ENCODE measurements around the gene CITED2.

CITED2 gene

DNA sequence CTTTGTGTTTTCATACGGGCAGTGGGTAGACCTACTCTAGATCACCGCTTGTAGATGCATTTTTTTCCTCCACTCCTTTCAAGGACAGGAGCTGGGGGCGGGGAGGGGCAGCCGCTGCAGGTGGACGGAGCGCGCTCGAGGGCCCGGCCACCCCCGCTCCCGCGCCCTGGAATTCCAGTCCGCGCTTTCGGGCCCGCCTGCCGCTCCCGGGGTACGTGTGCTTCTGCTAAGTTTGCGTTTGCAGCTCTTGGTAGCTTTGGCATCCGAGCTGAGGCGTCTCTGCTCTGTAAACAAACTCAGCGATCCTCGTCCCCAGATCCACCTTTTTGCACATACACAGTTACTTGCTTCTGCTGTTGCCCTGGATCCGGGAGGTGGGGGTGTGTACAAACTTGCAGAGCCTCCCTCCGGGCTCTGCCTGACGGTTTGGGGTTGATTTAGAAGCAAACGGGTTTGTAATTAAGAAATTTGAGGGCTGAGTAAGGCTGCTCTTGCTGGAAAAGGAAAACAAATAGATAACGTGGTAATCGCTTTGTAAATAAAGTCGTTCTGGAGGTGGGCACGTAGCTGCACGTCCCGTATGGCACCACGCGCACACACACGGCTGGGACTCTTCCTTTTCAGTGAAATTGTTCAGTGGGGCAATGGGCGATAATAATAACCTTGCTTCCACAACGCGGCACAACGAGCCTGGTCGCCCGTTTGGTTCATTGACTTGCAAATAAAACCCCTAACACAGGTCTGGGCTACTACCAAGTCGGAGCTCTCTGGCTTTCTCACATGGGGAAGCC is 973 bp upstream of the CITED2 start (continued):
- TF ChIP-seq HOXC10 (CRISPR knock-in tag; IDR thresholded peaks at IDR 0.05) (0 out of 2 replicates have a peak, but pooled peaks have one; percentile 69), KLF8 (tag by site-specific recombination; IDR thresholded peaks at IDR 0.05) (peak; percentile 89), ZNF146 (tag by site-specific recombination; IDR thresholded peaks at IDR 0.05) (no peak), ZBTB1 (tag by site-specific recombination; IDR thresholded peaks at IDR 0.05) (no peak), ZNF292 (tag by site-specific recombination; IDR thresholded peaks at IDR 0.05; ENCODE audit: borderline replicate concordance, low read depth) (no peak), ZNF514 (tag by site-specific recombination; IDR thresholded peaks at IDR 0.05) (no peak), OSR2 (tag by site-specific recombination; IDR thresholded peaks at IDR 0.05) (peak; percentile 98), GFI1B (tag by site-specific recombination; IDR thresholded peaks at IDR 0.05) (no peak), TRIM28 (IDR thresholded peaks at IDR 0.05; ENCODE audit: borderline replicate concordance, low read length) (no peak; the same call in 1 of the 2 replicates), ZNF776 (tag by site-specific recombination; IDR thresholded peaks at IDR 0.05; ENCODE audit: borderline replicate concordance) (no peak), ZNF707 (tag by site-specific recombination; IDR thresholded peaks at IDR 0.05) (no peak), GLIS1 (tag by site-specific recombination; IDR thresholded peaks at IDR 0.05) (0 out of 2 replicates have a peak, but pooled peaks have one; percentile 20), ZNF10 (tag by site-specific recombination; IDR thresholded peaks at IDR 0.05) (no peak; the same call in 1 of the 2 replicates), ZNF660 (tag by site-specific recombination; IDR thresholded peaks at IDR 0.05) (peak; percentile 96), KLF7 (tag by site-specific recombination; IDR thresholded peaks at IDR 0.05; ENCODE audit: borderline replicate concordance) (peak; percentile 72; the same call in 1 of the 2 replicates), ZNF426 (tag by site-specific recombination; IDR thresholded peaks at IDR 0.05) (no peak), ZNF548 (tag by site-specific recombination; IDR thresholded peaks at IDR 0.05) (no peak), ZNF530 (tag by site-specific recombination; IDR thresholded peaks at IDR 0.05; ENCODE audit: low read depth) (no peak), HOXD13 (CRISPR knock-in tag; IDR thresholded peaks at IDR 0.05; ENCODE audit: borderline replicate concordance) (0 out of 2 replicates have a peak, but pooled peaks have one; percentile 52), ZNF549 (tag by site-specific recombination; IDR thresholded peaks at IDR 0.05) (no peak), ZNF354C (tag by site-specific recombination; IDR thresholded peaks at IDR 0.05; ENCODE audit: borderline replicate concordance, low read depth) (no peak), ZNF366 (tag by site-specific recombination; conservative IDR thresholded peaks at IDR 0.05) (peak; percentile 77)
- TF ChIP-seq, protein P1, sequence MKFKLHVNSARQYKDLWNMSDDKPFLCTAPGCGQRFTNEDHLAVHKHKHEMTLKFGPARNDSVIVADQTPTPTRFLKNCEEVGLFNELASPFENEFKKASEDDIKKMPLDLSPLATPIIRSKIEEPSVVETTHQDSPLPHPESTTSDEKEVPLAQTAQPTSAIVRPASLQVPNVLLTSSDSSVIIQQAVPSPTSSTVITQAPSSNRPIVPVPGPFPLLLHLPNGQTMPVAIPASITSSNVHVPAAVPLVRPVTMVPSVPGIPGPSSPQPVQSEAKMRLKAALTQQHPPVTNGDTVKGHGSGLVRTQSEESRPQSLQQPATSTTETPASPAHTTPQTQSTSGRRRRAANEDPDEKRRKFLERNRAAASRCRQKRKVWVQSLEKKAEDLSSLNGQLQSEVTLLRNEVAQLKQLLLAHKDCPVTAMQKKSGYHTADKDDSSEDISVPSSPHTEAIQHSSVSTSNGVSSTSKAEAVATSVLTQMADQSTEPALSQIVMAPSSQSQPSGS (tag by site-specific recombination; IDR thresholded peaks at IDR 0.05; ENCODE audit: low read depth) = no peak
- TF ChIP-seq, protein P2, sequence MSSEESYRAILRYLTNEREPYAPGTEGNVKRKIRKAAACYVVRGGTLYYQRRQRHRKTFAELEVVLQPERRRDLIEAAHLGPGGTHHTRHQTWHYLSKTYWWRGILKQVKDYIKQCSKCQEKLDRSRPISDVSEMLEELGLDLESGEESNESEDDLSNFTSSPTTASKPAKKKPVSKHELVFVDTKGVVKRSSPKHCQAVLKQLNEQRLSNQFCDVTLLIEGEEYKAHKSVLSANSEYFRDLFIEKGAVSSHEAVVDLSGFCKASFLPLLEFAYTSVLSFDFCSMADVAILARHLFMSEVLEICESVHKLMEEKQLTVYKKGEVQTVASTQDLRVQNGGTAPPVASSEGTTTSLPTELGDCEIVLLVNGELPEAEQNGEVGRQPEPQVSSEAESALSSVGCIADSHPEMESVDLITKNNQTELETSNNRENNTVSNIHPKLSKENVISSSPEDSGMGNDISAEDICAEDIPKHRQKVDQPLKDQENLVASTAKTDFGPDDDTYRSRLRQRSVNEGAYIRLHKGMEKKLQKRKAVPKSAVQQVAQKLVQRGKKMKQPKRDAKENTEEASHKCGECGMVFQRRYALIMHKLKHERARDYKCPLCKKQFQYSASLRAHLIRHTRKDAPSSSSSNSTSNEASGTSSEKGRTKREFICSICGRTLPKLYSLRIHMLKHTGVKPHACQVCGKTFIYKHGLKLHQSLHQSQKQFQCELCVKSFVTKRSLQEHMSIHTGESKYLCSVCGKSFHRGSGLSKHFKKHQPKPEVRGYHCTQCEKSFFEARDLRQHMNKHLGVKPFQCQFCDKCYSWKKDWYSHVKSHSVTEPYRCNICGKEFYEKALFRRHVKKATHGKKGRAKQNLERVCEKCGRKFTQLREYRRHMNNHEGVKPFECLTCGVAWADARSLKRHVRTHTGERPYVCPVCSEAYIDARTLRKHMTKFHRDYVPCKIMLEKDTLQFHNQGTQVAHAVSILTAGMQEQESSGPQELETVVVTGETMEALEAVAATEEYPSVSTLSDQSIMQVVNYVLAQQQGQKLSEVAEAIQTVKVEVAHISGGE (tag by site-specific recombination; conservative IDR thresholded peaks at IDR 0.05; ENCODE audit: low read depth) = 0 out of 2 replicates have a peak, but pooled peaks have one; percentile 24
- TF ChIP-seq, protein P3, sequence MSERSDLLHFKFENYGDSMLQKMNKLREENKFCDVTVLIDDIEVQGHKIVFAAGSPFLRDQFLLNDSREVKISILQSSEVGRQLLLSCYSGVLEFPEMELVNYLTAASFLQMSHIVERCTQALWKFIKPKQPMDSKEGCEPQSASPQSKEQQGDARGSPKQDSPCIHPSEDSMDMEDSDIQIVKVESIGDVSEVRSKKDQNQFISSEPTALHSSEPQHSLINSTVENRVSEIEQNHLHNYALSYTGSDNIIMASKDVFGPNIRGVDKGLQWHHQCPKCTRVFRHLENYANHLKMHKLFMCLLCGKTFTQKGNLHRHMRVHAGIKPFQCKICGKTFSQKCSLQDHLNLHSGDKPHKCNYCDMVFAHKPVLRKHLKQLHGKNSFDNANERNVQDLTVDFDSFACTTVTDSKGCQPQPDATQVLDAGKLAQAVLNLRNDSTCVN (tag by site-specific recombination; optimal IDR thresholded peaks at IDR 0.05) = peak; percentile 91
- TF ChIP-seq, protein P4, sequence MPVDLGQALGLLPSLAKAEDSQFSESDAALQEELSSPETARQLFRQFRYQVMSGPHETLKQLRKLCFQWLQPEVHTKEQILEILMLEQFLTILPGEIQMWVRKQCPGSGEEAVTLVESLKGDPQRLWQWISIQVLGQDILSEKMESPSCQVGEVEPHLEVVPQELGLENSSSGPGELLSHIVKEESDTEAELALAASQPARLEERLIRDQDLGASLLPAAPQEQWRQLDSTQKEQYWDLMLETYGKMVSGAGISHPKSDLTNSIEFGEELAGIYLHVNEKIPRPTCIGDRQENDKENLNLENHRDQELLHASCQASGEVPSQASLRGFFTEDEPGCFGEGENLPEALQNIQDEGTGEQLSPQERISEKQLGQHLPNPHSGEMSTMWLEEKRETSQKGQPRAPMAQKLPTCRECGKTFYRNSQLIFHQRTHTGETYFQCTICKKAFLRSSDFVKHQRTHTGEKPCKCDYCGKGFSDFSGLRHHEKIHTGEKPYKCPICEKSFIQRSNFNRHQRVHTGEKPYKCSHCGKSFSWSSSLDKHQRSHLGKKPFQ (tag by site-specific recombination; IDR thresholded peaks at IDR 0.05) = peak; percentile 58
- TF ChIP-seq, protein P5, sequence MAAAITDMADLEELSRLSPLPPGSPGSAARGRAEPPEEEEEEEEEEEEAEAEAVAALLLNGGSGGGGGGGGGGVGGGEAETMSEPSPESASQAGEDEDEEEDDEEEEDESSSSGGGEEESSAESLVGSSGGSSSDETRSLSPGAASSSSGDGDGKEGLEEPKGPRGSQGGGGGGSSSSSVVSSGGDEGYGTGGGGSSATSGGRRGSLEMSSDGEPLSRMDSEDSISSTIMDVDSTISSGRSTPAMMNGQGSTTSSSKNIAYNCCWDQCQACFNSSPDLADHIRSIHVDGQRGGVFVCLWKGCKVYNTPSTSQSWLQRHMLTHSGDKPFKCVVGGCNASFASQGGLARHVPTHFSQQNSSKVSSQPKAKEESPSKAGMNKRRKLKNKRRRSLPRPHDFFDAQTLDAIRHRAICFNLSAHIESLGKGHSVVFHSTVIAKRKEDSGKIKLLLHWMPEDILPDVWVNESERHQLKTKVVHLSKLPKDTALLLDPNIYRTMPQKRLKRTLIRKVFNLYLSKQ (tag by site-specific recombination; IDR thresholded peaks at IDR 0.05; ENCODE audit: borderline replicate concordance) = no peak
- TF ChIP-seq, protein P6, sequence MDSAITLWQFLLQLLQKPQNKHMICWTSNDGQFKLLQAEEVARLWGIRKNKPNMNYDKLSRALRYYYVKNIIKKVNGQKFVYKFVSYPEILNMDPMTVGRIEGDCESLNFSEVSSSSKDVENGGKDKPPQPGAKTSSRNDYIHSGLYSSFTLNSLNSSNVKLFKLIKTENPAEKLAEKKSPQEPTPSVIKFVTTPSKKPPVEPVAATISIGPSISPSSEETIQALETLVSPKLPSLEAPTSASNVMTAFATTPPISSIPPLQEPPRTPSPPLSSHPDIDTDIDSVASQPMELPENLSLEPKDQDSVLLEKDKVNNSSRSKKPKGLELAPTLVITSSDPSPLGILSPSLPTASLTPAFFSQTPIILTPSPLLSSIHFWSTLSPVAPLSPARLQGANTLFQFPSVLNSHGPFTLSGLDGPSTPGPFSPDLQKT (IDR thresholded peaks at IDR 0.05; ENCODE audit: borderline replicate concordance, low read depth, low read length) = no peak
